Testis (tissue), 2 donors: ENCODE data around the gene RNASE7.

Source experiments
- POLR2A ChIP-seq: fragments of 450-650 bp; IDR thresholded peaks from one replicate; pipeline ENCODE4 v1.6.1; 2017; ENCODE audit warnings: antibody characterized with exemption, mild to moderate bottlenecking, moderate library complexity
- TF ChIP-seq, protein P1 (sequence below), 3 experiments: fragments of 450-650 bp in 2 of 3; fragments of 200-600 bp in 1 of 3; sonication (generic) in 1 of 3; IDR thresholded peaks; one replicate each; pipeline ENCODE4 v1.5.1; 2016 to 2019; ENCODE audit warnings: antibody characterized with exemption in 3 of 3, mild to moderate bottlenecking in 2 of 3, moderate library complexity in 1 of 3

DNA sequence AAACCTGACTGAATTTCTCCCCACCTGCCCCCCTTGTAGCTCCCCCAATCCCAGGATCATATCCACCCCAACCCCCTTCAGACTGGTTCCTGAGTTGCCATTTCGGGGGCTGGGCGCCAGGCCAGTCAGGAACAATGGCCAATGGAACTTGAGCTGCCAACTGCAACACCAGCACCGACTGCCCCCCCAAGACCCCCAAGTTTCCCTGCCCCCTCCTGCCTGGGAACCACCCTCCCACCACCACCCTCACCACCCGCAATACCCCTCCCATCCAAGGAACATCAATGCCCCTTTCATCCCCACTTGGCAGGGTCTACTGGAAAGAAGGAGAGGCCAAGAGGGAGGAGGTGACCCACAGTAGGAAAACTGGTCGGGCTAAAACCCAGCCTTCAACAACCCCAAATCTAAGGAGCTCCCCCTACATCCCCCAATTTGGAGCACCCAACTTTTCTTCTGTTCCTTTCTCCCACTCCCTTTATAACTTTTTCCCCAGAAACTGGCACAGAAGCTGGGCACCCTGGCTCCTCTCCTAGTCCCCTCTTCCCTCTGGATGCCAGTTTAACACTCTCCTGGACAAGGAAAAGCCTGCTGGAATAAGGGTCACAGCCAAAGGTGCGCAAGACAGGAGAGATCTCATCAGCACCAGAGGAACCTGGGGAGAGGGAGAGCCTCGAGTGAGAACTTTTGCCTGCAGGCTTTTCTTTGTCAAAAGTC, 15.7 kb upstream of the RNASE7 start:
- TF ChIP-seq POLR2A = no peak
- TF ChIP-seq, protein P1, sequence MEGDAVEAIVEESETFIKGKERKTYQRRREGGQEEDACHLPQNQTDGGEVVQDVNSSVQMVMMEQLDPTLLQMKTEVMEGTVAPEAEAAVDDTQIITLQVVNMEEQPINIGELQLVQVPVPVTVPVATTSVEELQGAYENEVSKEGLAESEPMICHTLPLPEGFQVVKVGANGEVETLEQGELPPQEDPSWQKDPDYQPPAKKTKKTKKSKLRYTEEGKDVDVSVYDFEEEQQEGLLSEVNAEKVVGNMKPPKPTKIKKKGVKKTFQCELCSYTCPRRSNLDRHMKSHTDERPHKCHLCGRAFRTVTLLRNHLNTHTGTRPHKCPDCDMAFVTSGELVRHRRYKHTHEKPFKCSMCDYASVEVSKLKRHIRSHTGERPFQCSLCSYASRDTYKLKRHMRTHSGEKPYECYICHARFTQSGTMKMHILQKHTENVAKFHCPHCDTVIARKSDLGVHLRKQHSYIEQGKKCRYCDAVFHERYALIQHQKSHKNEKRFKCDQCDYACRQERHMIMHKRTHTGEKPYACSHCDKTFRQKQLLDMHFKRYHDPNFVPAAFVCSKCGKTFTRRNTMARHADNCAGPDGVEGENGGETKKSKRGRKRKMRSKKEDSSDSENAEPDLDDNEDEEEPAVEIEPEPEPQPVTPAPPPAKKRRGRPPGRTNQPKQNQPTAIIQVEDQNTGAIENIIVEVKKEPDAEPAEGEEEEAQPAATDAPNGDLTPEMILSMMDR (IDR thresholded peaks at IDR 0.05) = no peak
